ENCODE measurements around the gene NCR2. TPM values are rescaled to one million over a fixed set of nuclear protein-coding genes. Genes with fewer than 3 reads are reported as not detected.

NCR2 gene
- total RNA-seq, 1 experiment from 2014 or later, result not detected

GRCh38 chr6:41352907-41353306 is 17.5 kb downstream of the NCR2 start:
- H3K4me3 Mint-ChIP-seq, result no peak overlapping the region
- H3K9me3 Mint-ChIP-seq, result peaks cover 9 to 10% of the 10 kb centered on the region in 2 experiments
- no peak overlapping the region for H3T11ph ChIP-seq (ENCODE audit: low read length)
- no peaks in the 10 kb centered on the region for H3K23me2 ChIP-seq (ENCODE audit: insufficient read length, low read depth, low read length, poor library complexity, severe bottlenecking)
- no peak overlapping the region for H2BK15ac ChIP-seq (ENCODE audit: low read depth, low read length)
- no peaks in the 10 kb centered on the region for H3K79me1 ChIP-seq (ENCODE audit: insufficient read depth, low read depth, low read length, poor library complexity, severe bottlenecking)
- peaks cover 0 to 9% (median 4%) of the 10 kb centered on the region in 3 experiments; a peak in 6 of 7 replicates for H3K36me3 Mint-ChIP-seq (ENCODE audit: insufficient read depth in 1 of 3, low read depth in 3 of 3)
- H2BK5ac ChIP-seq (ENCODE audit: insufficient read length, low read length), result no peak overlapping the region
- no peak overlapping the region for H3K18ac ChIP-seq (ENCODE audit: insufficient read length, low read depth, low read length)
- no peak overlapping the region for H4K5ac ChIP-seq (ENCODE audit: insufficient read length, low read depth, low read length)
- no peak overlapping the region for H2BK20ac ChIP-seq (ENCODE audit: low read depth, low read length, poor library complexity, severe bottlenecking)
- no peak overlapping the region for H2AK5ac ChIP-seq (ENCODE audit: insufficient read length, low read length)
- no peak overlapping the region for H2AFZ ChIP-seq (ENCODE audit: low read length)
- WGBS (ENCODE audit: extremely low coverage, insufficient read length, low lambda C conversion rate), result no CpG with 5 or more reads among the region's 3 CpGs
- no peaks in the 10 kb centered on the region for H3K4me1 Mint-ChIP-seq
- no peak overlapping the region for H3K4ac ChIP-seq (ENCODE audit: low read depth, low read length)
- H3K4me2 ChIP-seq (ENCODE audit: insufficient read depth, insufficient read length, low read length), result no peak overlapping the region
- no peak overlapping the region for H3K23ac ChIP-seq (ENCODE audit: insufficient read length, low read depth, low read length)
- H3K14ac ChIP-seq (ENCODE audit: insufficient read depth, low read length), result no peak overlapping the region; the same call in 1 of the 2 replicates
- H3K27ac Mint-ChIP-seq, result no peak overlapping the region; a peak in 1 of 7 replicates
- H3K4me1 ChIP-seq (ENCODE audit: insufficient read depth, low read length), result no peaks in the 10 kb centered on the region; the same call in 1 of the 2 replicates
- H3K56ac ChIP-seq (ENCODE audit: insufficient read length, low read depth, low read length), result no peak overlapping the region
- H4K91ac ChIP-seq (ENCODE audit: insufficient read length, low read depth, low read length), result no peak overlapping the region
- TF ChIP-seq CTCF (conservative IDR thresholded peaks at IDR 0.05), result no peak
- H2BK12ac ChIP-seq (ENCODE audit: insufficient read length, low read depth, low read length), result no peak overlapping the region
- no peak overlapping the region for H2BK120ac ChIP-seq (ENCODE audit: low read depth, low read length, poor library complexity, severe bottlenecking)
- no peaks in the 10 kb centered on the region for H3K79me2 ChIP-seq (ENCODE audit: insufficient read depth, low read length)
- DNase-seq, result no peak
- peaks cover 62% of the 10 kb centered on the region for H3K27me3 Mint-ChIP-seq (ENCODE audit: low read depth)
- no peak overlapping the region for H3K9ac ChIP-seq (ENCODE audit: extremely low read depth, insufficient read length, low read length)
- no peaks in the 10 kb centered on the region for H3K27me3 ChIP-seq (ENCODE audit: insufficient read depth, low read length)
- H4K8ac ChIP-seq (replicated peaks; ENCODE audit: insufficient read length, low read depth, low read length), result no peak overlapping the region
- H4K20me1 ChIP-seq (ENCODE audit: control insufficient read depth, insufficient read depth, insufficient read length), result no peaks in the 10 kb centered on the region
- H3K27ac ChIP-seq (ENCODE audit: insufficient read length, low read depth, low read length), result no peak overlapping the region
- peaks cover 4% of the 10 kb centered on the region for H3K9me3 ChIP-seq (ENCODE audit: control insufficient read depth, low read depth, low read length)

Measured in H9 (cell line).